ENCODE results near the gene COLEC11.
"Not testable (repeated sequence)": the region's sequence is repeated elsewhere in the genome, so short reads cannot be mapped to it uniquely, and the experiment has no call there.

Gene COLEC11

GRCh38 chr2:3604207-3604877, 9.4 kb downstream of the COLEC11 start:
- no peak overlapping the region for H3K27ac ChIP-seq
- DNase-seq (ENCODE audit: low read depth, low spot score) = no peak

DNA sequence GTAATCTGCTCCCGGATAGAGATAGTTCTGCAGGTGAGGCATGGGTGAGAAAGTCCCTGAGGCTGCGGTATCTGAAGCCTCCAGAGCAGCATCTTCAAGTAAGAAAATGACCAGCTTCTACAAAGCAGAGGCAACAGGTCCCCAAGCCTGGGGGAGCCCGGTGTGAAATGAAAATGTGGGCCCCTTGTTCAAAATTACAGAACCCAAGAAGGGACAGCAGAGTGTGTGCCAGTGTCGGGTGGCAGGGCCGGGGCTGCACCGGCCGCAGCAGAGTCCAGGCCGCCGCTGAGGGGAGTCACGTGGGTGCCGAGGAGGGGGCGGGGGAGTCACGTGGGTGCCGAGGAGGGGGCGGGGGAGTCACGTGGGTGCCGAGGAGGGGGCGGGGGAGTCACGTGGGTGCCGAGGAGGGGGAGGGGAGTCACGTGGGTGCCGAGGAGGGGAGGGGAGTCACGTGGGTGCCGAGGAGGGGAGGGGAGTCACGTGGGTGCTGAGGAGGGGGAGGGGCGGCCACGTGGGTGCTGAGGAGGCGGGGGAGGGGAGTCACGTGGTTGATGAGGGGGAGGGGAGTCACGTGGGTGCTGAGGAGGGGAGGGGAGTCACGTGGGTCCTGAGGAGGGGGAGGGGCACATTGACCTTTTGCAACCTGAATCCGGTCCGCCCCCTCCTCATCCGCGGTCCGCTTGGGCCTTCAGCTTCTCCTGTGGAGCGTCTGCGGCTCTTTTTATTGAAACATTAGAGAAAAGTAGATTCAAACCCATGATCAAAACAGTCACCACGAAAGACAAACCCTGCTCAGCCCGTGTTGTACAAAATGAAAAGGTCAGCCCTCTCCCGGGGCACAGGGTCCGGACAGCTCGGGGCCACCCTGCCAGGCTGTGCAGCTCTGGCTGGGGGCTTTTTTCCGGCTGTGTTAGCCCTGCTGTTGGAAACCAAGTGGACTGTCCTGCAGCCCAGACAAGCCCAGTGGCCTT, 10.4 kb downstream of the COLEC11 start:
- no peak overlapping the region for H3K27ac ChIP-seq
- DNase-seq (ENCODE audit: low read depth, low spot score) = no peak

DNA sequence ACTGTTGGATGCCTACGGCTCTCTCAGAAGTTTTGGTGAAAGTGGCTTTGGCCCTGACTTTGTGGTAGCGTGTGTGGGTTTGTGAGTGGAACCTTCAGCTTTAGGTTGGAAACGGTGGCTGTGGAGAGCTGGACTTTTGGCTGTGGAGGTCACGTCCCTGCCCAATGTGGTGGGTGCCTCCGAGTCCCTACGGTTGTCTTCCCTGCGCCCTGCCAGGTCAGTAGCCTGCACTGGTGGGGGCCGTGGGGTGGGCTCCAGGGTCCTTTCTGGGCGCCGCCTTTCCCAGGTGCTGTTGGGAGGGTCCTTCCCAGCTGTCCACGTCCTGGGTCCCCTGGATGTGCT, 11.1 kb downstream of the COLEC11 start:
- no peak for DNase-seq (ENCODE audit: low read depth, low spot score)
- H3K27ac ChIP-seq = no peak overlapping the region

DNA sequence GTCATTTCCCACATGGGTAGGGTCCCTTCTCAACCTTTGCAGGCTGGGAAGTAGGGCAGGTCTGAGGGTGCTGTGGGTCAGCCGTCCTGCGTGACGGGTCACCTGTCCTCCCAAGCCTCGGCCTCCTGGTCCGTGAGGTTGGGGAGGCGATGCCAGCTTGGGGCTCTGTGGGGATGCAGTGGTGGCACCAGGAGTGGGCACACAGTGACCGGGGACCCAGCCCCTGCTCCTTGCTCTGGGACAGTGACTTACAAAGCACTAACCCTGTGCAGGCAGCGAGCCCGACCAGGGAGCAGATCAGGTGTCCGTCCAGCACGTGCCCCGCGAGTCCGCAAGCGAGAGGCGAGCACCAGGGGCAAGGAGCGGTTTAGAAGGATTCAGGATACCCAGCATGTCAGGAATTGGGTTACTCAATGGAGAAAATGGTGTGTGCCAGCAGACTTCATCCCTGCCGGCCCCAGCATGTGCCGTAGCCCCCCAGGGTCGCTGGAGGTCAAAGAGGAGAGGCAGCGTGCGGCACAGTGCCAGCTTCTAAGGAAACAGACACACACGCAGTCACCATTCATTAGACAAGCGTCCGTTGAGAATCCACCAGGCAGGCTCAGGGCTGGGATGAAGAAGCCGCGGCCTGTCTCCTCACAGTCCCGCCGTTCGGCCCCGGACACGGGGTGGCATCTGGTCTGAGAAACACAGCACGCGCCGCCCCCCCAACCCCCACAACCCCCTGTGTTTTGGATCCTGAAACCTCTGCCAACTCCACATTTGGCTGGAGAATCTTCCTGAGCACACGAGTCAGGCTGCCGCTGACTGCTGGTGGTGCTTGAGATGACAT, 11.7 kb downstream of the COLEC11 start:
- no peak for DNase-seq (ENCODE audit: low read depth, low spot score)
- no peak overlapping the region for H3K27ac ChIP-seq

DNA sequence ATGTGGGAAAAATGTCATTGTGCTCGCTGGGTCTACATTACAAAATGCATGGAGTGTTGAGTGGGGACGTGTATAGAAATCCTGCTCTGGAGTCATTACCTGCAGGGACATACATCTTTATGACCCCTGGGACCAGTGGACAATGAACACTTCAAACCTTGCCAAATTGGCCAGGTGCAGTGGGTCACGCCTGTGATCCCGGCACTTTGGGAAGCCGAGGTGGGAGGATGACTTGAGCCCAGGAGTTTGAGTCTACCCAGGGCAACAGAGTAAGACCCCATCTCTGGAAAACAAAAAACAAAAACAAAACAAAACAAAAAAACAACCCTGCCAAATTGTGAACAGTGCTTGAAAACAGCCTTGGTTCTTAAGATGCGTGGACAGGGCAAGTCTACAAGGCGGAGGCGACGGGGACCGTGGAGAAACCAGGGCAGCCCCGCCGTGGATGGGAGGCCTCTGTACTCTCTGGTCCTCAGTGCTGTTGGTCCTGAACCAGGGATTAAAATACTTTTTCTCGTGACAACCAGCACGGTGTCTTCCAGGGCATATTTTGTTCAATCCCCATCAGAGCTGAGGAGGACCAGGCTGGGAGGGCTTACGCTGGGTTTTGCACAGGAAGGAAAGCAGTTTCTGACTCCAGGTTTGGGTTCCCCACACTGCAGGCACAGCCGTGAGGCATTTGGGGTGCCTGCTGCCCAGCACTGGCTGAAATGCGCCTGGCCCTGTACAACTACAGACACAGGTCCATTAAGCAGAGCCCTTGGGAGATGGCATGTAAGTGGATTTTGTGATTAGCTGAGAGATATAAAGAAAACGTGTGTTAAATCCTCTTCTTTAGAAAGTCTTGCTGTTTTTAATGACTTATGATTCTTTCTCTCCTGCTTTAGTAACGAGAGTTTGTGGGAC, 13.7 kb downstream of the COLEC11 start:
- DNase-seq (ENCODE audit: low read depth, low spot score) = no peak
- no peak overlapping the region for H3K27ac ChIP-seq

DNA sequence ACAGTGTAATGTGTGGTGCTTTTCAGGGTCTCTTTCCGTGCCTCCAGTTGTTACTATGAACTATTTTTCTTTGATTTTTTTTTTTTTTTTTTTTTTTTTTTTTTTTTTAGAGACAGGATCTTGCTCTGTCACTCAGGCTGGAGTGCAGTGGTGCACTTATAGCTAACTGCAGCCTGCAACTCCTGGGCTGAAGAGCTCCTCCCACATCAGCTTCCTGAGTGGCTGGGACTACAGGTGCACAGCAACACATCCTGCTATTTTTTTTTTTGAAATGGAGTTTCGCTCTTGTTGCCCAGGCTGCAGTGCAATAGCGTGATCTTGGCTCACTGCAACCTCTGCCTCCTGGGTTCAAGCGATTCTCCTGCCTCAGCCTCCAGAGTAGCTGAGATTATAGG, 14.4 kb downstream of the COLEC11 start:
- DNase-seq (ENCODE audit: low read depth, low spot score); H3K27ac ChIP-seq: not testable (repeated sequence)

- DNase-seq (ENCODE audit: low read depth, low spot score) = no peak
- no peak overlapping the region for H3K27ac ChIP-seq
These were observed 15.5 kb downstream of the COLEC11 start for GRCh38 chr2:3610415-3610814.

- no peak overlapping the region for H3K27ac ChIP-seq
- DNase-seq (ENCODE audit: low read depth, low spot score) = no peak
These were observed 16.1 kb downstream of the COLEC11 start for GRCh38 chr2:3610881-3611505.

GRCh38 chr2:3611589-3611988, 16.7 kb downstream of the COLEC11 start:
- no peak overlapping the region for H3K27ac ChIP-seq
- no peak for DNase-seq (ENCODE audit: low read depth, low spot score)

- H3K27ac ChIP-seq = no peak overlapping the region
- no peak for DNase-seq (ENCODE audit: low read depth, low spot score)
These were observed 18.0 kb downstream of the COLEC11 start for GRCh38 chr2:3612639-3613523.

DNA sequence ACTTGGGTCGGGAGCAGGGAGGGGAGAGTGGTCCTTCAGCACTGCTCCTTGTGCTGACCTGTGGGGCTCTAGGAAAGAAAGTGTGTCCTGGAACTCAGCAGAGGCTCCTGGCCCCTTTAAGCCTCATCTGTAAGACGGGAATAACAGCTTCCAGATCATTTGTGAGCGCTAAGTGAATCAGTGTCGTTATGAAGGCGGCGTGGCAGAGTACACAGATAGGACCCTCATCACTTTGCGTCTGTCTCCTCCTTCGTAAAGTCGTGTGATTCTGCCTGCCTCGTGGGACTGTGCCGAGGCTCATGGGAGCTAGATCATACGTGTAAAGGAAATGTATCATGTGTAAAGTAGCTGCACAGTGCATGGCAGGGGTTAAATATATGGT, 18.6 kb downstream of the COLEC11 start:
- DNase-seq (ENCODE audit: low read depth, low spot score) = no peak
- no peak overlapping the region for H3K27ac ChIP-seq

GRCh38 chr2:3614743-3615142, 19.8 kb downstream of the COLEC11 start:
- DNase-seq (ENCODE audit: low read depth, low spot score); H3K27ac ChIP-seq: not testable (repeated sequence)

DNA sequence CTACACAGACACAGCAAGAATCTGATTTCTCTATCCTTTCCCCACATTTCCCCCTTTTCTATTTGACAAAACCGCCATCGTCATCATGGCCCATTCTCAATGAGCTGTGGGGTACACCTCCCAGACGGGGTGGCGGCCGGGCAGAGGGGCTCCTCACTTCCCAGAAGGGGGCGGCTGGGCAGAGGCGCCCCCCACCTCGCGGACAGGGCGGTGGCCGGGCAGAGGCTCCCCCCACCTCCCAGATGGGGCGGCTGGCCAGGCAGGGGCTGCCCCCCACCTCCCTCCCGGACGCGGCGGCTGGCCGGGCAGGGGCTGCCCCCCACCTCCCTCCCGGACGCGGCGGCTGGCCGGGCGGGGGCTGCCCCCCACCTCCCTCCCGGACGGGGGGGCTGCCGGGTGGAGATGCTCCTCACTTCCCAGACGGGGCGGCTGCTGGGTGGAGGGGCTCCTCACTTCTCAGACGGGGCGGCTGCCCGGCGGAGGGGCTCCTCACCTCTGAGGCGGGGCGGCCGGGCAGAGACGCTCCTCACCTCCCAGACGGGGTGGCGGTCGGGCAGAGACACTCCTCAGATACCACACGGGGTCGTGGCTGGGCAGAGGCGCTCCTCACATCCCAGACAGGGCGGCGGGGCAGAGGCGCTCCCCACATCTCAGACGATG, 20.8 kb downstream of the COLEC11 start:
- H3K27ac ChIP-seq; DNase-seq (ENCODE audit: low read depth, low spot score): not testable (repeated sequence)

DNA sequence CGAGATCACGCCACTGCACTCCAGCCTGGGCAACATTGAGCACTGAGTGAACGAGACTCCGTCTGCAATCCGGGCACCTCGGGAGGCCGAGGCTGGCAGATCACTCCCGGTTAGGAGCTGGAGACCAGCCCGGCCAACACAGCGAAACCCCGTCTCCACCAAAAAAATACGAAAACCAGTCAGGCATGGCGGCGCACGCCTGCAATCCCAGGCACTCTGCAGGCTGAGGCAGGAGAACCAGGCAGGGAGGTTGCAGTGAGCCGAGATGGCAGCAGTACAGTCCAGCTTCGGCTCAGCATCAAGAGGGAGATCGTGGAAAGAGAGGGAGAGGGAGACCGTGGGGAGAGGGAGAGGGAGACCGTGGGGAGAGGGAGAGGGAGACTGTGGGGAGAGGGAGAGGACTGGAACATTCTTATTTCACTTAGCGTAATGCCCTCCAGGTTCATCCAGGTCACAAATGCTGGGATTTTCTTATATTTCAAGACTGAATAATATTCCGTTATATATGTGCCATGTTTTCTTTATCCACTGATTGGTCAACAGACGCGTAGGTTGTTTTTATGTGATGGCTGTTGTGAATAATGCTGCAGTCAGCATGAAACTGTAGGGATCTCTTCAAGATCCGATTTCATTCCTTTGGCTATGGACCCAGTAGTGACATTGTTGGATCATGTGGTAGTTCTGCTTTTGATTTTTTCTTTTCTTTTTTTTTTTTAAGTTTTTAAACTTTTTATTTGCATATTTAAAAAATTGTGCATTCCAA, 21.7 kb downstream of the COLEC11 start:
- H3K27ac ChIP-seq; DNase-seq (ENCODE audit: low read depth, low spot score): not testable (repeated sequence)

- DNase-seq (ENCODE audit: low read depth, low spot score) = no peak
- H3K27ac ChIP-seq = no peak overlapping the region
These were observed 22.4 kb downstream of the COLEC11 start for GRCh38 chr2:3617198-3617890.

DNA sequence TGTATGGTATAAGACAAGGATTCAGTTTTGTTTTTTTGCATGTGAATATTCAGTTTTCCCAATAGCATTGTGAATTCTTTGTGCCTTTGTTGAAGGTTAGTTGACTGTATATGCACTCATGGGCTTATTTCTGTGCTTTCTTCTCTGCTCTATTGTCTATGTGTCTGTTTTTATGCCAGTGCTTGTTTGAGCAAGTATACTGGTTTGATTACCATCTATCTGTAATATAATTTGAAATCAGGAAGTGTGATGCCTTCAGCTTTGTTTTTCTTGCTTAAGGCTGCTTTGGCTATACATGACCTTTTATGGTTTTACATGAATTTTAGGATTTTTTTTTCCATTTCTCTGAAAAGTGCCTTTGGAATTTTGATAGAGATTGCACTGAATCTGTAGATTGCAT, 23.5 kb downstream of the COLEC11 start:
- H3K27ac ChIP-seq = no peak overlapping the region

DNA sequence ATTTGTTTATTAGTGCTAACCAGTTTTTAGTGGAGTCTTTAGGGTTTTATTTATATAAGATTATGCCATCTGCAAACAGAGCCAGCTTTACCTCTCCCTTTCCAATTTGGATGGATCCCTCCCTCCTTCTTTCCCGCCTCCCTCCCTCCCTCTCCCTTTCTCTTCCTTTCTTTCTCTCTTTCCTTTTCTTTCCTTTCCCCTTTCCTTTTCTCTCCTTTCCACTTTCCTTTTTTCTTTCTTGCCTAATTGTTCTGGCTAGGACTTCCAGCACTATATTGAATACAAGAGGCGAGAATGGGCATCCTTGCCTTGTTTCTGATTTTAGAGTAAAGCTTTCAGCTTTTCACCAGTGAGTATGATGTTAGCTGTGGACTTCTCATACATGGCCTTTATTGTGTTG, 24.1 kb downstream of the COLEC11 start:
- no peak for DNase-seq (ENCODE audit: low read depth, low spot score)
- H3K27ac ChIP-seq = no peak overlapping the region

More for the DNA sequence above, 23.5 kb downstream of the COLEC11 start:
- no peak for DNase-seq (ENCODE audit: low read depth, low spot score)

All from epithelial cell of prostate (primary cell).